ENCODE measurements around the gene INTS11. TPM values are rescaled to one million over a fixed set of nuclear protein-coding genes. Genes with fewer than 3 reads are reported as not detected.

The INTS11 gene
- total and polyA plus RNA-seq, 9 of the 15 experiments (the other 6 are each of a cell fraction or from before 2014, with no cell fraction given): 3.6 to 183 (median 110) TPM

DNA sequence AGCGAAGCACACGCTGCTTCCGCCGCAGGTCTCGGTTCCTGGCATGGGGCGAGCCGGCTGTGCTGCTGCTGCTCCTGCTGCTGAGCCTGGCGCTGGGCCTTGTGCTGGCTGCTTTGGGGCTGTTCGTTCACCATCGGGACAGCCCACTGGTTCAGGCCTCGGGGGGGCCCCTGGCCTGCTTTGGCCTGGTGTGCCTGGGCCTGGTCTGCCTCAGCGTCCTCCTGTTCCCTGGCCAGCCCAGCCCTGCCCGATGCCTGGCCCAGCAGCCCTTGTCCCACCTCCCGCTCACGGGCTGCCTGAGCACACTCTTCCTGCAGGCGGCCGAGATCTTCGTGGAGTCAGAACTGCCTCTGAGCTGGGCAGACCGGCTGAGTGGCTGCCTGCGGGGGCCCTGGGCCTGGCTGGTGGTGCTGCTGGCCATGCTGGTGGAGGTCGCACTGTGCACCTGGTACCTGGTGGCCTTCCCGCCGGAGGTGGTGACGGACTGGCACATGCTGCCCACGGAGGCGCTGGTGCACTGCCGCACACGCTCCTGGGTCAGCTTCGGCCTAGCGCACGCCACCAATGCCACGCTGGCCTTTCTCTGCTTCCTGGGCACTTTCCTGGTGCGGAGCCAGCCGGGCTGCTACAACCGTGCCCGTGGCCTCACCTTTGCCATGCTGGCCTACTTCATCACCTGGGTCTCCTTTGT is 9.2 kb upstream of the INTS11 start (continued):
- TF ChIP-seq GTF2E2 (tag; IDR thresholded peaks at IDR 0.05) (no peak), SMARCE1 (IDR thresholded peaks at IDR 0.05) (no peak), HNRNPUL1 (IDR thresholded peaks at IDR 0.05; ENCODE audit: low read length) (no peak), XRCC3 (IDR thresholded peaks at IDR 0.05) (no peak), RAD21 (CRISPR knock-in tag; conservative IDR thresholded peaks at IDR 0.05 in 1 of 2, IDR thresholded peaks at IDR 0.05 in 1 of 2) (no peak), HMG20A (CRISPR knock-in tag; conservative IDR thresholded peaks at IDR 0.05) (no peak), TAF7 (tag; IDR thresholded peaks at IDR 0.05) (no peak), HDAC8 (tag; IDR thresholded peaks at IDR 0.05) (no peak), ZFP1 (CRISPR knock-in tag; IDR thresholded peaks at IDR 0.05) (no peak), HNRNPL (IDR thresholded peaks at IDR 0.05; ENCODE audit: low read depth, low read length) (peak; percentile 83), ZNF316 (IDR thresholded peaks at IDR 0.05) (no peak), PPARD (CRISPR knock-in tag; IDR thresholded peaks at IDR 0.05) (no peak), SREBF2 (CRISPR knock-in tag; IDR thresholded peaks at IDR 0.05) (peak; percentile 80; the same call in 1 of the 2 replicates), RBFOX2 (IDR thresholded peaks at IDR 0.05; ENCODE audit: low read depth, low read length) (peak; percentile 11), TCF7 (IDR thresholded peaks at IDR 0.05; ENCODE audit: borderline replicate concordance) (no peak)
- TF ChIP-seq, protein P1, sequence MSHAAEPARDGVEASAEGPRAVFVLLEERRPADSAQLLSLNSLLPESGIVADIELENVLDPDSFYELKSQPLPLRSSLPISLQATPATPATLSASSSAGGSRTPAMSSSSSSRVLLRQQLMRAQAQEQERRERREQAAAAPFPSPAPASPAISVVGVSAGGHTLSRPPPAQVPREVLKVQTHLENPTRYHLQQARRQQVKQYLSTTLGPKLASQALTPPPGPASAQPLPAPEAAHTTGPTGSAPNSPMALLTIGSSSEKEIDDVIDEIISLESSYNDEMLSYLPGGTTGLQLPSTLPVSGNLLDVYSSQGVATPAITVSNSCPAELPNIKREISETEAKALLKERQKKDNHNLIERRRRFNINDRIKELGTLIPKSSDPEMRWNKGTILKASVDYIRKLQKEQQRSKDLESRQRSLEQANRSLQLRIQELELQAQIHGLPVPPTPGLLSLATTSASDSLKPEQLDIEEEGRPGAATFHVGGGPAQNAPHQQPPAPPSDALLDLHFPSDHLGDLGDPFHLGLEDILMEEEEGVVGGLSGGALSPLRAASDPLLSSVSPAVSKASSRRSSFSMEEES (CRISPR knock-in tag; IDR thresholded peaks at IDR 0.05): no peak
- TF ChIP-seq, protein P2, sequence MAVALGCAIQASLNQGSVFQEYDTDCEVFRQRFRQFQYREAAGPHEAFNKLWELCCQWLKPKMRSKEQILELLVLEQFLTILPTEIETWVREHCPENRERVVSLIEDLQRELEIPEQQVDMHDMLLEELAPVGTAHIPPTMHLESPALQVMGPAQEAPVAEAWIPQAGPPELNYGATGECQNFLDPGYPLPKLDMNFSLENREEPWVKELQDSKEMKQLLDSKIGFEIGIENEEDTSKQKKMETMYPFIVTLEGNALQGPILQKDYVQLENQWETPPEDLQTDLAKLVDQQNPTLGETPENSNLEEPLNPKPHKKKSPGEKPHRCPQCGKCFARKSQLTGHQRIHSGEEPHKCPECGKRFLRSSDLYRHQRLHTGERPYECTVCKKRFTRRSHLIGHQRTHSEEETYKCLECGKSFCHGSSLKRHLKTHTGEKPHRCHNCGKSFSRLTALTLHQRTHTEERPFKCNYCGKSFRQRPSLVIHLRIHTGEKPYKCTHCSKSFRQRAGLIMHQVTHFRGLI (CRISPR knock-in tag; IDR thresholded peaks at IDR 0.05): no peak
- TF ChIP-seq, protein P3, sequence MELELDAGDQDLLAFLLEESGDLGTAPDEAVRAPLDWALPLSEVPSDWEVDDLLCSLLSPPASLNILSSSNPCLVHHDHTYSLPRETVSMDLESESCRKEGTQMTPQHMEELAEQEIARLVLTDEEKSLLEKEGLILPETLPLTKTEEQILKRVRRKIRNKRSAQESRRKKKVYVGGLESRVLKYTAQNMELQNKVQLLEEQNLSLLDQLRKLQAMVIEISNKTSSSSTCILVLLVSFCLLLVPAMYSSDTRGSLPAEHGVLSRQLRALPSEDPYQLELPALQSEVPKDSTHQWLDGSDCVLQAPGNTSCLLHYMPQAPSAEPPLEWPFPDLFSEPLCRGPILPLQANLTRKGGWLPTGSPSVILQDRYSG (tag; conservative IDR thresholded peaks at IDR 0.05; ENCODE audit: low read depth): no peak

Measured in K562 (cell line).